Right lobe of liver (tissue), 4 donors: Measurements from ENCODE around the gene SLC7A6OS.

ENCODE experiments used
- CTCF ChIP-seq, 4 donors: fragments of 200-600 bp in 3 of 4; fragments of 450-650 bp in 1 of 4; IDR thresholded peaks; one replicate each; pipeline versions ENCODE4 v1.5.1 to v1.8.0; 2016 to 2022; ENCODE audit warnings: antibody characterized with exemption in 4 of 4, mild to moderate bottlenecking in 2 of 4
- POLR2A ChIP-seq: fragments of 450-650 bp; IDR thresholded peaks from one replicate; pipeline ENCODE4 v1.6.1; 2017; ENCODE audit warnings: antibody characterized with exemption, mild to moderate bottlenecking
- donor health status: DM: no; HTN: no; CAD: no.
- donor health status: DM: no; HTN: no; CAD: no.
- donor health status: DM: no; HTN: yes; CAD: no.

GRCh38 chr16:68342620-68343019 is 31.9 kb upstream of the SLC7A6OS start:
- no peak for TF ChIP-seq CTCF (IDR thresholded peaks at IDR 0.05)
- TF ChIP-seq POLR2A: no peak
